ENCODE data around the gene CCDC40. TPM values are rescaled to one million over a fixed set of nuclear protein-coding genes. Genes with fewer than 3 reads are reported as not detected.

Gene CCDC40
- total and polyA plus RNA-seq, 2 of the 13 experiments (the other 11 are each of a cell fraction or from before 2014, with no cell fraction given): 4.1 to 5.5 TPM

DNA sequence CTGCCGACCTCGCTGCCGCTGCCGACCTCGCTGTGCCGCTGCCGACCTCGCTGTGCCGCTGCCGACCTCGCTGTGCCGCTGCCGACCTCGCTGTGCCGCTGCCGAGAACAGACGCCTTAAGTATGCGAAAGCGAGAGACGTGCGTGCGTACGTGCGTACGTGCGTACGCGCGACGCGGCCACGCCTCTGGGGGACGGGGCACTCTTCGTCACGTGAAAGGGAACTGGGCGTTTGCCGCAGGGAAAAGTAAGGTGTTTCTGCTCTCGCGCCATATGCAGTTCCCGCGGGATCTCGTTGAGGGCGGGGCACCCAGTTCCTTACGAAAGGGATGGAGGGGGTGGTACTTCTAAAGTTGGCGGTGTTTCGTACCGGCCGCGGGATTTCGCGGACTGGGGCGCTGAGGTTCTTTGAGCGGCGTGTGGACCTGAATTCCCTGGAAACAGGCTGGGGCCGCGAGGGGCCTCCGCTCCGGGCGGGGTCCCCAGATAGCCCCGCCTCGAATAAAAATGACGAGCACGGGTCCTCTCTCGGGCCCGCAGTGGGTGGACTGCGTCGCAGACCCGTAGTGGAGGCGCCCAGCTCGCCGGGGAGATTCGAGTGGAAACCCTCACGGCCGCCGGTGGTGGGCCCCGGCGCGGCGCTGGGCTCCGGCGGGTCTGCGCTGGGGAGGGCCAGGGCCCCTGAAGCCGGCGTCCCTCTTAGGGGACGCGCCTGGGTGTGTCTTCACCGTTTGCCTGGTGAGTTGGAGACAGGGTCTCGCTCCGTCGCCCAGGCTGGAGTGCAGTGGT, 110.8 kb downstream of the CCDC40 start, which contains the start of gene EIF4A3 (continued):
- TF ChIP-seq GATA4 (IDR thresholded peaks at IDR 0.05; ENCODE audit: borderline replicate concordance, low read depth) (peak; percentile 83), KMT2A (CRISPR knock-in tag; IDR thresholded peaks at IDR 0.05) (peak; percentile 91), HNRNPLL (IDR thresholded peaks at IDR 0.05; ENCODE audit: low read depth, low read length, poor library complexity, severe bottlenecking) (peak; percentile 89), HMGA1 (CRISPR knock-in tag; conservative IDR thresholded peaks at IDR 0.05) (no peak), THRA (CRISPR knock-in tag; IDR thresholded peaks at IDR 0.05; ENCODE audit: borderline replicate concordance) (peak; percentile 39; the same call in 1 of the 2 replicates), ATF4 (CRISPR knock-in tag; IDR thresholded peaks at IDR 0.05) (peak in 1 of 2 experiments; percentile 49; a peak in 1 of 4 replicates), CC2D1A (CRISPR knock-in tag; IDR thresholded peaks at IDR 0.05) (no peak), RNF2 (conservative IDR thresholded peaks at IDR 0.05; ENCODE audit: low read depth) (peak; percentile 75; the same call in 1 of the 2 replicates), ZNF230 (CRISPR knock-in tag; IDR thresholded peaks at IDR 0.05) (peak; percentile 80; the same call in 1 of the 2 replicates), PBX3 (CRISPR knock-in tag; IDR thresholded peaks at IDR 0.05; ENCODE audit: borderline replicate concordance) (0 out of 2 replicates have a peak, but pooled peaks have one; percentile 77), E2F2 (CRISPR knock-in tag; IDR thresholded peaks at IDR 0.05; ENCODE audit: borderline replicate concordance) (peak; percentile 87; the same call in 1 of the 2 replicates), RXRB (CRISPR knock-in tag; IDR thresholded peaks at IDR 0.05; ENCODE audit: borderline replicate concordance) (peak; percentile 54; the same call in 1 of the 2 replicates), YEATS2 (CRISPR knock-in tag; IDR thresholded peaks at IDR 0.05; ENCODE audit: borderline replicate concordance) (peak; percentile 100), ZNF510 (CRISPR knock-in tag; IDR thresholded peaks at IDR 0.05; ENCODE audit: low read depth) (peak; percentile 93; the same call in 1 of the 2 replicates), ZNF251 (CRISPR knock-in tag; IDR thresholded peaks at IDR 0.05) (0 out of 2 replicates have a peak, but pooled peaks have one; percentile 36), ZNF331 (CRISPR knock-in tag; IDR thresholded peaks at IDR 0.05) (peak; percentile 66; the same call in 1 of the 2 replicates), ATF7-NPFF (CRISPR knock-in tag; IDR thresholded peaks at IDR 0.05; ENCODE audit: low read depth) (peak; percentile 97; the same call in 1 of the 2 replicates), ZBTB26 (CRISPR knock-in tag; IDR thresholded peaks at IDR 0.05; ENCODE audit: borderline replicate concordance) (peak; percentile 86), ELF4 (CRISPR knock-in tag; IDR thresholded peaks at IDR 0.05; ENCODE audit: borderline replicate concordance) (0 out of 2 replicates have a peak, but pooled peaks have one; percentile 48), FOXA3 (CRISPR knock-in tag; IDR thresholded peaks at IDR 0.05) (peak; percentile 76), FOXC1 (CRISPR knock-in tag; IDR thresholded peaks at IDR 0.05; ENCODE audit: borderline replicate concordance) (peak; percentile 92)
